ENCODE data around the gene PRDM15. TPM values are rescaled to one million over a fixed set of nuclear protein-coding genes. Genes with fewer than 3 reads are reported as not detected.

The PRDM15 gene
- total RNA-seq, 1 experiment from 2014 or later = 9.9 TPM

DNA sequence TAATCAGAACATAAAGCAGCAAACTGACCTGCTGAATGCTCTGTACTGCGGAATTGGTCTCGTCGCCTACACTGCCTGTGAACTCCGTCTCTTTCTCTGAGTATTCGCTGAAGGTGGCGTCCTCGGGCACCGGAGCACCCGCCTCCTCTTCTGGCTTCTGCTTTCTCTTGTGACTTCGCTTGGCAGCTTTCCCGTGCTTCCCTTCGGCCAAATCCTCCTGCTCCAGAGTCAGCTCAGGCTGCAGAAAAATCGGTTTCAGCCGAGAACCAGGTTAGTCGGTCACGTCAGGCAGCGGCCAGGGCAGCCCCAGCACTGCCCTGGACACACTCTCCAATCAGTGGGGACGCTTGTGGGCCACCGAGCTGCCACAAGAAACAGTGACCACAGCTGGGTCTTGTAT is 76.5 kb downstream of the PRDM15 start:
- no peak overlapping the region for H3K27ac ChIP-seq (ENCODE audit: insufficient read length, low read depth, low read length)
- H2BK20ac ChIP-seq (ENCODE audit: low read depth, low read length, poor library complexity, severe bottlenecking) = no peak overlapping the region
- H3K4me1 ChIP-seq (ENCODE audit: insufficient read depth, low read length) = no peaks in the 10 kb centered on the region
- H3K4ac ChIP-seq (ENCODE audit: low read depth, low read length) = no peak overlapping the region
- no peaks in the 10 kb centered on the region for H3K27me3 ChIP-seq (ENCODE audit: insufficient read depth, low read length)
- no peak overlapping the region for H2BK15ac ChIP-seq (ENCODE audit: low read depth, low read length)
- no peak overlapping the region for H3K4me3 Mint-ChIP-seq
- no peak overlapping the region for H3K18ac ChIP-seq (ENCODE audit: insufficient read length, low read depth, low read length)
- H3K56ac ChIP-seq (ENCODE audit: insufficient read length, low read depth, low read length) = no peak overlapping the region
- no peaks in the 10 kb centered on the region for H3K23me2 ChIP-seq (ENCODE audit: insufficient read length, low read depth, low read length, poor library complexity, severe bottlenecking)
- no peak for DNase-seq
- H4K5ac ChIP-seq (ENCODE audit: insufficient read length, low read depth, low read length) = no peak overlapping the region
- no peaks in the 10 kb centered on the region for H3K4me1 Mint-ChIP-seq
- no peak overlapping the region for H2BK12ac ChIP-seq (ENCODE audit: insufficient read length, low read depth, low read length)
- H3K27me3 Mint-ChIP-seq (ENCODE audit: low read depth) = no peaks in the 10 kb centered on the region
- H3K36me3 Mint-ChIP-seq (ENCODE audit: insufficient read depth in 1 of 3, low read depth in 3 of 3) = peaks cover 17 to 62% (median 56%) of the 10 kb centered on the region in 3 experiments
- H3K27ac Mint-ChIP-seq = no peak overlapping the region; a peak in 1 of 7 replicates
- H3K4me2 ChIP-seq (ENCODE audit: insufficient read depth, insufficient read length, low read length) = no peak overlapping the region
- no peak overlapping the region for H3K9ac ChIP-seq (ENCODE audit: extremely low read depth, insufficient read length, low read length)
- H4K20me1 ChIP-seq (ENCODE audit: control insufficient read depth, insufficient read depth, insufficient read length) = no peaks in the 10 kb centered on the region
- H4K8ac ChIP-seq (replicated peaks; ENCODE audit: insufficient read length, low read depth, low read length) = no peak overlapping the region
- H3K9me3 Mint-ChIP-seq = peaks cover 7% of the 10 kb centered on the region in 2 experiments; a peak in 4 of 5 replicates
- H2BK120ac ChIP-seq (ENCODE audit: low read depth, low read length, poor library complexity, severe bottlenecking) = no peak overlapping the region
- no peak overlapping the region for H2AK5ac ChIP-seq (ENCODE audit: insufficient read length, low read length)
- no peaks in the 10 kb centered on the region for H3K79me2 ChIP-seq (ENCODE audit: insufficient read depth, low read length)
- H4K91ac ChIP-seq (ENCODE audit: insufficient read length, low read depth, low read length) = no peak overlapping the region
- TF ChIP-seq, protein P1, sequence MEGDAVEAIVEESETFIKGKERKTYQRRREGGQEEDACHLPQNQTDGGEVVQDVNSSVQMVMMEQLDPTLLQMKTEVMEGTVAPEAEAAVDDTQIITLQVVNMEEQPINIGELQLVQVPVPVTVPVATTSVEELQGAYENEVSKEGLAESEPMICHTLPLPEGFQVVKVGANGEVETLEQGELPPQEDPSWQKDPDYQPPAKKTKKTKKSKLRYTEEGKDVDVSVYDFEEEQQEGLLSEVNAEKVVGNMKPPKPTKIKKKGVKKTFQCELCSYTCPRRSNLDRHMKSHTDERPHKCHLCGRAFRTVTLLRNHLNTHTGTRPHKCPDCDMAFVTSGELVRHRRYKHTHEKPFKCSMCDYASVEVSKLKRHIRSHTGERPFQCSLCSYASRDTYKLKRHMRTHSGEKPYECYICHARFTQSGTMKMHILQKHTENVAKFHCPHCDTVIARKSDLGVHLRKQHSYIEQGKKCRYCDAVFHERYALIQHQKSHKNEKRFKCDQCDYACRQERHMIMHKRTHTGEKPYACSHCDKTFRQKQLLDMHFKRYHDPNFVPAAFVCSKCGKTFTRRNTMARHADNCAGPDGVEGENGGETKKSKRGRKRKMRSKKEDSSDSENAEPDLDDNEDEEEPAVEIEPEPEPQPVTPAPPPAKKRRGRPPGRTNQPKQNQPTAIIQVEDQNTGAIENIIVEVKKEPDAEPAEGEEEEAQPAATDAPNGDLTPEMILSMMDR (conservative IDR thresholded peaks at IDR 0.05) = no peak
- no peak overlapping the region for H3K23ac ChIP-seq (ENCODE audit: insufficient read length, low read depth, low read length)
- H3T11ph ChIP-seq (ENCODE audit: low read length) = no peak overlapping the region
- H3K79me1 ChIP-seq (ENCODE audit: insufficient read depth, low read depth, low read length, poor library complexity, severe bottlenecking) = no peaks in the 10 kb centered on the region
- no CpG with 5 or more reads among the region's 19 CpGs for WGBS (ENCODE audit: extremely low coverage, insufficient read length, low lambda C conversion rate)
- no peaks in the 10 kb centered on the region for H3K9me3 ChIP-seq (ENCODE audit: control insufficient read depth, low read depth, low read length)
- no peak overlapping the region for H2BK5ac ChIP-seq (ENCODE audit: insufficient read length, low read length)
- no peak overlapping the region for H2AFZ ChIP-seq (ENCODE audit: low read length)
- no peak overlapping the region for H3K14ac ChIP-seq (ENCODE audit: insufficient read depth, low read length)

All from H9 (cell line).